Stimulated activated CD8-positive, alpha-beta memory T cell treated with anti-CD3 and anti-CD28 coated beads, Interleukin-12 subunit alpha, Interleukin-12 subunit beta, amount 100 ng/mL, for 24 hours (primary cell): ENCODE data around the gene ZNF264.
A peak's percentile ranks its signal among the peaks of the same experiment; 100 is the strongest.
"Not testable (repeated sequence)": the region's sequence is repeated elsewhere in the genome, so short reads cannot be mapped to it uniquely, and the experiment has no call there.

ENCODE experiments used
- DNase-seq: peaks from one replicate; pipeline ENCODE4 v3.0.0-alpha.2; 2020; ENCODE audit errors: extremely low read depth

The ZNF264 gene

GRCh38 chr19:57191141-57192076, at the start of gene ZNF264:
ZNF264 (plus strand) TSS chr19:57191500; CDS start chr19:57191914, 414 bp downstream.
- peak; percentile 76 for DNase-seq

GRCh38 chr19:57141699-57142098, 49.6 kb upstream of the ZNF264 start:
- DNase-seq: no peak

- DNase-seq: no peak
Measured at GRCh38 chr19:57152921-57153320, 38.4 kb upstream of the ZNF264 start.

GRCh38 chr19:57161985-57162539, 29.2 kb upstream of the ZNF264 start:
- DNase-seq: no peak

GRCh38 chr19:57165846-57166245, 25.5 kb upstream of the ZNF264 start:
- DNase-seq: no peak

GRCh38 chr19:57167385-57167784, 23.9 kb upstream of the ZNF264 start, which contains the start of gene DUXA:
DUXA (minus strand) TSS chr19:57167485; CDS start chr19:57167443, 42 bp downstream.
- DNase-seq: no peak

- DNase-seq: no peak
Measured at GRCh38 chr19:57171551-57172081, 19.7 kb upstream of the ZNF264 start.

GRCh38 chr19:57190301-57190700, 999 bp upstream of the ZNF264 start:
- DNase-seq: no peak

- no peak for DNase-seq
Measured at GRCh38 chr19:57192077-57192420, 749 bp downstream of the ZNF264 start.

- no peak for DNase-seq
Measured at GRCh38 chr19:57192993-57193392, 1.7 kb downstream of the ZNF264 start.

- DNase-seq: not testable (repeated sequence)
Measured at GRCh38 chr19:57197874-57198273, 6.6 kb downstream of the ZNF264 start.

GRCh38 chr19:57202160-57202559, 10.9 kb downstream of the ZNF264 start:
- no peak for DNase-seq

GRCh38 chr19:57210381-57210780, 19.1 kb downstream of the ZNF264 start:
- no peak for DNase-seq

- no peak for DNase-seq
Measured at GRCh38 chr19:57212109-57212508, 20.8 kb downstream of the ZNF264 start.

- DNase-seq: no peak
Measured at GRCh38 chr19:57227502-57227901, 36.2 kb downstream of the ZNF264 start.

GRCh38 chr19:57231686-57232085, 40.4 kb downstream of the ZNF264 start:
- no peak for DNase-seq

GRCh38 chr19:57233207-57233606, 41.9 kb downstream of the ZNF264 start:
- DNase-seq: no peak

GRCh38 chr19:57239982-57240310, 48.6 kb downstream of the ZNF264 start:
- DNase-seq: no peak

GRCh38 chr19:57240311-57241090, 49.2 kb downstream of the ZNF264 start, which contains the start of gene ZNF805:
ZNF805 (plus strand) TSS chr19:57240632; CDS start chr19:57240892, 260 bp downstream.
- peak; percentile 89 for DNase-seq

GRCh38 chr19:57241176-57241575, 49.9 kb downstream of the ZNF264 start:
- no peak for DNase-seq

- no peak for DNase-seq
Measured at GRCh38 chr19:57242821-57243220, 51.5 kb downstream of the ZNF264 start.

- no peak for DNase-seq
Measured at GRCh38 chr19:57244513-57244912, 53.2 kb downstream of the ZNF264 start.
